D341Med (cell line): ENCODE results near the gene KIAA1217.

Experiments
- DNase-seq: peaks from one replicate; pipeline ENCODE4 v3.0.0; 2012; ENCODE audit warnings: low spot score

Gene KIAA1217

GRCh38 chr10:24247841-24248240, 38.9 kb downstream of the KIAA1217 start:
- no peak for DNase-seq

GRCh38 chr10:24249829-24250415, 41.0 kb downstream of the KIAA1217 start:
- no peak for DNase-seq

- DNase-seq, result no peak
Measured at GRCh38 chr10:24251547-24251946, 42.6 kb downstream of the KIAA1217 start.

GRCh38 chr10:24254180-24254579, 45.2 kb downstream of the KIAA1217 start:
- no peak for DNase-seq

- DNase-seq, result no peak
Measured at GRCh38 chr10:24255115-24255880, 46.4 kb downstream of the KIAA1217 start.

- DNase-seq, result no peak
Measured at GRCh38 chr10:24255881-24256311, 47.0 kb downstream of the KIAA1217 start.

GRCh38 chr10:24256619-24257107, 47.7 kb downstream of the KIAA1217 start:
- DNase-seq, result no peak

GRCh38 chr10:24257588-24257987, 48.6 kb downstream of the KIAA1217 start:
- DNase-seq, result no peak

- DNase-seq, result no peak
Measured at GRCh38 chr10:24259365-24260130, 50.6 kb downstream of the KIAA1217 start.

- DNase-seq, result no peak
Measured at GRCh38 chr10:24261627-24262026, 52.7 kb downstream of the KIAA1217 start.

GRCh38 chr10:24262929-24263590, 54.1 kb downstream of the KIAA1217 start:
- no peak for DNase-seq

GRCh38 chr10:24269476-24269875, 60.5 kb downstream of the KIAA1217 start:
- no peak for DNase-seq

GRCh38 chr10:24272374-24272773, 63.4 kb downstream of the KIAA1217 start:
- DNase-seq, result no peak

GRCh38 chr10:24277277-24277676, 68.3 kb downstream of the KIAA1217 start:
- DNase-seq, result no peak

GRCh38 chr10:24277771-24278170, 68.8 kb downstream of the KIAA1217 start:
- DNase-seq, result no peak

GRCh38 chr10:24278176-24278889, 69.4 kb downstream of the KIAA1217 start:
- DNase-seq, result no peak

GRCh38 chr10:24279166-24279565, 70.2 kb downstream of the KIAA1217 start:
- DNase-seq, result no peak

GRCh38 chr10:24287559-24288195, 78.7 kb downstream of the KIAA1217 start:
- DNase-seq, result no peak

- DNase-seq, result no peak
Measured at GRCh38 chr10:24288581-24288980, 79.6 kb downstream of the KIAA1217 start.

- no peak for DNase-seq
Measured at GRCh38 chr10:24289235-24289634, 80.3 kb downstream of the KIAA1217 start.
